DND-41 (cell line): ENCODE data around the gene AATK.

Source experiments
- ATAC-seq: fragments of 200-7000 bp; cut with Tn5 transposase; 3 replicates; pipeline ENCODE4 v1.9.1; 2021; ENCODE audit warnings: low read depth; ENCODE audit not compliant: insufficient read depth
- DNase-seq: peaks from one replicate; pipeline ENCODE4 v3.0.0-alpha.2; 2020
- H2AFZ ChIP-seq: 2 replicates; pipeline ENCODE4 v1.6.0; 2012; ENCODE audit warnings: low read depth, low read length
- H3K27ac ChIP-seq: 2 replicates; pipeline ENCODE4 v1.5.1; 2012; ENCODE audit warnings: low read length, inconsistent platforms
- H3K27me3 ChIP-seq: fragments of 200-600 bp; sonication (generic); 2 replicates; pipeline ENCODE4 v1.6.0; 2012; ENCODE audit warnings: low read length, mild to moderate bottlenecking, inconsistent platforms; ENCODE audit not compliant: insufficient read depth, poor library complexity
- H3K36me3 ChIP-seq: 2 replicates; pipeline ENCODE4 v1.5.1; 2012; ENCODE audit warnings: low read length, inconsistent platforms; ENCODE audit not compliant: insufficient read depth
- H3K4me1 ChIP-seq: 2 replicates; pipeline ENCODE4 v1.5.1; 2012; ENCODE audit warnings: mild to moderate bottlenecking, low read length; ENCODE audit not compliant: insufficient read depth
- H3K4me2 ChIP-seq: 2 replicates; pipeline ENCODE4 v1.6.0; 2012; ENCODE audit warnings: mild to moderate bottlenecking, moderate library complexity, low read length, inconsistent platforms; ENCODE audit not compliant: insufficient read depth
- H3K4me3 ChIP-seq, 2 experiments: fragments of 200-600 bp in 1 of 2; shearing (Covaris generic) in 1 of 2; 2 replicates each; pipeline ENCODE4 v1.5.1; 2012 to 2016; ENCODE audit warnings: inconsistent platforms in 2 of 2, low read length in 2 of 2, mild to moderate bottlenecking in 2 of 2, low read depth in 1 of 2, moderate library complexity in 1 of 2
- H3K79me2 ChIP-seq: 2 replicates; pipeline ENCODE4 v1.6.0; 2012; ENCODE audit warnings: low read length, inconsistent platforms; ENCODE audit not compliant: insufficient read depth
- H3K9ac ChIP-seq: 2 replicates; pipeline ENCODE4 v1.6.0; 2012; ENCODE audit warnings: low read depth, mild to moderate bottlenecking, inconsistent platforms, low read length, moderate library complexity
- H3K9me3 ChIP-seq: 2 replicates; pipeline ENCODE4 v1.5.1; 2012; ENCODE audit warnings: low read length, moderate library complexity, mild to moderate bottlenecking, inconsistent platforms; ENCODE audit not compliant: insufficient read depth, severe bottlenecking
- H4K20me1 ChIP-seq: 2 replicates; pipeline ENCODE4 v1.6.0; 2012; ENCODE audit warnings: low read length; ENCODE audit not compliant: insufficient read depth
- CTCF ChIP-seq: IDR thresholded peaks from 2 replicates; pipeline ENCODE4 v1.5.1; 2012; ENCODE audit warnings: borderline replicate concordance, low read length, moderate library complexity, mild to moderate bottlenecking; ENCODE audit not compliant: poor library complexity, severe bottlenecking; ENCODE audit errors: extremely low read depth
- EZH2 ChIP-seq: IDR thresholded peaks from 3 replicates; pipeline ENCODE4 v1.6.1; 2012; ENCODE audit warnings: borderline replicate concordance, low read depth, mild to moderate bottlenecking, moderate library complexity, low read length, inconsistent platforms; ENCODE audit not compliant: severe bottlenecking

AATK gene

DNA sequence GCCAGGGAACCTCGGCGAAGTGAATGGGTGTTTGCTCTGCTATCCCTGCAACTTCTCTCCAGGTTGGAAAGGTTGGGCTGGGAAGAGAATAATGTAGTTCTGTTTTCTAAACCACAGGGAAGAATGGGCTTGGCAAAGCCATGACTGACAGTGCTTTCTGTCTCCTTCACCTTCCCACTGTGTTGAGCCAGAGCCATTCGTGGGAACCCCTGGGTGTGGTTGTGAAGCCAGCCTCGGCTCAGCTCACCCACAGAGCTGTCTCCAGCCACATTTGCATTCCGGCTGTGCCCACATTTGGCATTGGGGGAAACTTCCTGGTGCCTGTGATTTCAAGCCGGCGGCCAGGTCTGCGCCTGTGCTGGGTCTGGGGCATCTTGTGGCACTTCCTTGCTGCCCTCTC, 91.1 kb downstream of the AATK start:
- Histone ChIP-seq H3K27ac (no peak overlapping the region), H3K9me3 (no peaks in the 10 kb centered on the region), H3K36me3 (no peaks in the 10 kb centered on the region), H4K20me1 (peaks cover 7% of the 10 kb centered on the region; the same call in 1 of the 2 replicates), H3K27me3 (no peaks in the 10 kb centered on the region), H3K4me1 (no peaks in the 10 kb centered on the region), H3K79me2 (no peaks in the 10 kb centered on the region), H3K4me3 (no peak overlapping the region), H2AFZ (no peak overlapping the region), H3K4me2 (no peak overlapping the region), H3K9ac (no peak overlapping the region)
- TF ChIP-seq CTCF (no peak), EZH2 (no peak)
- DNase-seq, result no peak
- no peak for ATAC-seq

GRCh38 chr17:81073967-81074839, 91.8 kb downstream of the AATK start:
- ATAC-seq (no peak), DNase-seq (no peak)
- Histone ChIP-seq H4K20me1 (peaks cover 7% of the 10 kb centered on the region; the same call in 1 of the 2 replicates), H3K4me3 (no peak overlapping the region), H3K27me3 (no peaks in the 10 kb centered on the region), H3K9ac (no peak overlapping the region), H3K36me3 (no peaks in the 10 kb centered on the region), H3K79me2 (no peaks in the 10 kb centered on the region), H3K27ac (no peak overlapping the region), H3K9me3 (no peaks in the 10 kb centered on the region), H3K4me2 (no peak overlapping the region), H3K4me1 (no peaks in the 10 kb centered on the region), H2AFZ (no peak overlapping the region)
- TF ChIP-seq CTCF (no peak), EZH2 (no peak)

DNA sequence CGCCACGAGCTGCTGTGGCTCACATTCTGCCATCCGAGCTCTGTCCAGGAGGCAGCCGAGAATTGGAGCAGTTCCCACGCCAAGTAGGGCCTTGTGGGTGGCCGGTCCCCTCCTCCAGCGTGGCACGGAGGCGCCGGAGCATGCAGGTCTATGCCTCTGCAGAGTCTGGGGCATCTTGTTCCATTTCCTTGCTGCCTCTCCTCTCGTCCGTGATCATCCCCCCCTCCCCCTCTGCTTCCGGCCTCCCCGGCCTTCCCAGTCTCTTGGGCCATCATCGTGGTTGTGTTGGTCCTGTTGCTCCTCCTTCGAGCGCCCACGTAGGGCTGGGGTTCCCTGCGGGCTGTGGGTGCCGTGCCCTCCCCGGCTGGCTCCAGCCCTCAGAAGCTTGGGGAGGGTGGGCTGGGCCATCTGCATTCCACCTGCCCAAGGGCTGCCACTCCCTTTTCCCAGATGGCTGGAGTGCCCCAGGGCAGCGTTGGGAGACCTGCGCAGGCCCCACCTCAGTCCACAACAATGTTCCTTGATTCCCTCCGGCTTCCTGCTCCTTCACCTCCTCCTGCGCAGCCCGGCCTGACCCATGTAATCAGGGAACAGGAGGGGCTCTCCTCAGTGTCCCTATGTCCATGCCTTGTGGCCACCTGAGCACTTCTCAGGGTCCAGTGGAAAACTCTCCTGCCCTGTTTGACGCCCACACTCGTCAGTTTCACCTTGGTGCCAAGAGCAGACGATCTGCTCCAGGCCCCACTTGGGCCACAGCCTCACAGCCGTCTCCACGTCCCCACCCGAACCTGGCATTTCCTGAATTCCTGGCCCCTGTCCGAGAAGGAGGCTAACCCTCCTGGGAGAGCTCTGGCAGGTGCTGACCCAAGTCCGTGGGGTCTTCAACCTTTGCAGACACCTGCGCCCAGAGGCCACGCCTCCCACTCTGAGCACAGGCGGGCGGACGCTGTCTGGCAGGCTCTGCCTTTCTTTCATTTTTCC, 94.0 kb downstream of the AATK start:
- no peak overlapping the region for H3K4me2 ChIP-seq
- no peak overlapping the region for H3K27ac ChIP-seq
- H3K4me1 ChIP-seq, result no peaks in the 10 kb centered on the region
- H3K9me3 ChIP-seq, result no peaks in the 10 kb centered on the region
- no peak overlapping the region for H3K4me3 ChIP-seq
- no peaks in the 10 kb centered on the region for H3K36me3 ChIP-seq
- peaks cover 7% of the 10 kb centered on the region; the same call in 1 of the 2 replicates for H4K20me1 ChIP-seq
- no peaks in the 10 kb centered on the region for H3K27me3 ChIP-seq
- no peaks in the 10 kb centered on the region for H3K79me2 ChIP-seq
- DNase-seq (no peak), ATAC-seq (no peak)
- H2AFZ ChIP-seq, result no peak overlapping the region
- no peak for TF ChIP-seq CTCF
- no peak for TF ChIP-seq EZH2
- no peak overlapping the region for H3K9ac ChIP-seq
